Stimulated activated CD4-positive, alpha-beta T cell treated with anti-CD3 and anti-CD28 coated beads, Interleukin-12 subunit alpha, Interleukin-12 subunit beta, amount 100 ng/mL, for 4 hours (primary cell): ENCODE measurements around the gene ZSWIM1.

Source experiments
- DNase-seq: peaks from one replicate; pipeline ENCODE4 v3.0.0-alpha.2; 2020

The ZSWIM1 gene

GRCh38 chr20:45933266-45934045 is 52.4 kb downstream of the ZSWIM1 start:
- DNase-seq, result peak; percentile 48

- DNase-seq, result no peak
Observed at GRCh38 chr20:45934046-45934585, 53.1 kb downstream of the ZSWIM1 start.
